Activated T-helper 1 cell treated with anti-CD3 and anti-CD28 coated beads, Interleukin-2, amount 50 U/mL, for 16 hours (primary cell): ENCODE measurements around the gene INPP4B.

Experiments used
- DNase-seq, 2 donors: peaks; one replicate each; pipeline ENCODE4 v3.0.0-alpha.2; 2020; ENCODE audit warnings: low read depth in 1 of 2, low spot score in 1 of 2

The INPP4B gene

DNA sequence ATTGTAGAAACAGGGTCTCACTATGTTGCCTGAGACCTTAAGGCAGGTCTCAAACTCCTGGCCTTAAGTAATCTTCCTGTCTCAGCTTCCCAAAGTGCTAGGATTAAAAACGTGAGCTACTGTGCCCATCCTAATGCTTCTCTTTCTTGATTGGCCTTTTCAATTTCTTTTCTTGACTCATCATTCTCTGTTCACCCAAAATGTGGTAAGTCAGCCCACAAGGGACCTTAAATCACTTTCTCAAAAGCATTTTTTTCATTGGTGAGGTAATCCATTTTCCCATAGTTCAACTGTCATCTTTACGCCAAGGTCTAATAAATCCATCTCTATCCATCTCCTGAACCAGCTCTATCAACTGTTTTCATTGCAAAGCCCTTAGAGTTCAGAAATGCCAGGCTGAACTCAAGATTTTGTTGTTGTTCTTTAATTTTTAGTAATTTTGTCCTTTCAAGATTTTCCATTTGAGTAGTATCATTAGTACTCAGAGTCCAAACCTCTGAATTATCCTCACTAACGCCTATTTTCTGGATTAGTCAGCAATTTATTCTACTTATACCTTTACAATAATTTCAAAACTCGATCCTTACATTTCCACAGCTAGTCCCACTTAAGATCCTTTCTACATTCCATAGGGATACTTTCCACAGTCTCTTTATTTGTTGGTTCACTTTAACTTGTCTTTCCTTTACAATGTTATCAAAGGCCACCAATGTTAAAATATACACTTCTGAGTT lies 681.2 kb downstream of the INPP4B start:
- DNase-seq = no peak

DNA sequence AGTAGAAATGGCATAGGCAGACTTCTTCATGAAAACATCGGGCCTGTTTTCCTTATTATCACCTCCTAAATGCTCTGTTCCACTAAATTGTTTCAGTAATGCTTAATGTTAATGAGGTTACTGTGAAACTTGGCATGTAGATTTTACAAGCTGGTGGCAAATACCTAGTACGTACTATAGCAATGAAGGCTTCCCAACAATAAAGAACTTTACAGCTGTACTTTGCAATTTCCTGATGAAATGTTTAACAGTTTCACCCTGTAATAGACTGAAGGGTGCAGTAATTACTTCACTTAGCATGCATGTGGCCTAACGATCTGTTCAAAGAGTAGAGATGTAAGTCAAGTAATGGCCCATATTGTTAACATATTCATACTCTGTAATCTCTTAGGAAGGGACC lies 685.0 kb downstream of the INPP4B start:
- no peak for DNase-seq

DNA sequence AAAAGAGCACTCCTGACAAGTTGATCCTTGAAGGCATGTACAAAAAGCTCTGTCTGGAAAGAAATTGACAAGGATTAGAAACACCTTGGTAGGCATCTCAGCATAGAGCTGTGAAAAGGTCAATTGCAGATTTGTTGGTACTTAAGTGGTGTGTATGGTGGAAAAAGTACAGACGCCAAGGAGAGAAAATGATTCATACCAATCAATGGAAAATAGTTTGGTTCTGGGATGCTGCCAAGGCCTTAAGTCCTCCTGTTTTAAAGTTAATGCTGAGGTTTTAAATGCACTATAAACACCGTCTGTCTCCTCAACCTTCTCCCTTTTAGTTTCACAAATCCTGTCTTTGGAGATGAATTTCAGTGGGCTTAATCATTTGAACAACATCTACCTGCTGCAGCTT lies 685.6 kb downstream of the INPP4B start:
- no peak for DNase-seq

DNA sequence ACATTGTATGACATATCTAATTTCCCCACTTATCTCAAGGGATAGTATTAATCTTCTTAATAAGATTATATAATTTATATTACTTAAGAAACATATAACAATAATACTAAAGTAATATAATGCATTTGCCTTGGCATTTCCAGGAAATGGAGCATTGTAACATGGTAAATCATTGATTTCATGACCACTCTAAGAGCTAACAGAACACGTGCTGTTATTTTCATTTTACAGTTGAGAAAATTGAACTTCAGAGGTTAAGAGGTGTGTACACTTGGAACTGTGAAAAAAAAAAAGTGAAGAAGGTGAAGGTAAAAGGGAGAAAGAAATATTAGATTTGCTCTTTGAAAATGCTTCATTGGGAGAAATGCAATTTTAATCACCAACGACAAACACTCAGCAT lies 687.1 kb downstream of the INPP4B start:
- no peak for DNase-seq

DNA sequence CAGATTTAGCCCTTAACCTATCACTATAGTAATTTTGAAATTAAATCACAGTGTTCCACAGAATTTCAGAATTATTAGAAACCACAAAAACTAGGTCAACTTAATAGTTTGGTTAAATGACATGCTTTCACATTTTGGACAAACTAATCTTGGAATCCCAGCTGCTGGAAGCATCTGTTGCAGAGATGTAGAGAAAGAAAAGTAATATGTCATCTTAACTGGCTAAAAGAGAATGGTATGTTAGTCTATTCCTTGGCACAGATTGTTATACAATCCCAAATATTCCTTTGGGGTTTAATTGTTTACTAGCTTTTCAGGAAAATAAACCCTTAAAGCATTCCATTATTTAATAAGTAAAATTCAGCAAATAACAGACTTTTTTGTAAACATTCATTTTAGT lies 689.8 kb downstream of the INPP4B start:
- DNase-seq = no peak

DNA sequence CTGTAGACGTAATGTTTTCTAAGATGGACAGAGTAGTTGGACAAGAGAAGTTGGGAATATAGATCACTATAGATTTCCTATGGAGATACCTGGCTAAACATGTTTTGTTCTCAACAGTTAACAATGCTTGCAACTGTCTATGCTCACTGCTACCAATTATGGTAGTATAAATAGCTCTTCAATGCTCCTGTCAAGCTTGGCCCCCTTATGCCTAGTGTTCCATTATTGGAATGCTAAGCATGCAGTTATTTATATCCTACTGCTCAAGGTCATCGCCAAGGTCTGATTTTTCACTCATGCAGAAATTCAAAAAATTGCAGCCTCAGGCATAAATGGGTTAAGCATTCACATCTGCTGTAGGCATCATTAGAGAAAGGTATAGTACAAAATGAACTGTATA lies 690.8 kb downstream of the INPP4B start:
- DNase-seq = no peak

DNA sequence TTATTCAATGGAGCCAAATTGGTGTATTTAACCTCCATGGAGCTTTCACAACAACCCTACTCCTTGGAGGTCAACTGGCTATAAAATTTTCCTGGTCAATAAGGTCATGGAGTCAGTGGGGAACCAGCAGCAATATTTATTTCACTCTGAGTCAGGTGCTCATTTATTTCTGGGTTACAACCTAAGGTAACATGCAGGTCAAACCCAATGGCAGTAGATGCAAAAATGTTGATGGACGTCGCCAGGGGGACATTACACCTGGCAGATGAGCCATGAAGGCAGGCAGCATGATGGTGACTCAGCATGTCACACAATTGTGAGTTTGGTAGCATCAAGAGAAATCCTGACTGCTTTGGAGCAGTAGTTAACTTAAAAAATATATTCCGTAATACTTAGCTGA lies 695.6 kb downstream of the INPP4B start:
- DNase-seq = no peak

DNA sequence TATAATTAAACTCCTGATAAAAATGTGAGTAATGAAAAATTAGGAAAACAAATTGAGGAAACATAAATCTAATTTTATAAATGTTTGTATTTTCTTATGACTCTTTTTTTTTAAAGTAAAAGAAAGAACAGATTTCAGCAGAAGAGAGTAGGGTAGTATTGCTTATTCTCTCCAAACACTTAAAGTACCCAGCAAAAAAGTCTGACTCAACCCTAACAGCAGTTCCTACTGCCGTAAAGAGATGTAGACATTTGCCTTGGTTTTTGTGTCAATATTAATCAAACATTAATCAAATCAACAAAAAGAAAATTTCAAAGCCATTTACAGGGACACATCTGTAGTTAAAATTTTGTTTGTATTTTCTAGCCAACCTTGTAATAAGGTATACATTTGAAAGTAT lies 701.3 kb downstream of the INPP4B start:
- no peak for DNase-seq

DNA sequence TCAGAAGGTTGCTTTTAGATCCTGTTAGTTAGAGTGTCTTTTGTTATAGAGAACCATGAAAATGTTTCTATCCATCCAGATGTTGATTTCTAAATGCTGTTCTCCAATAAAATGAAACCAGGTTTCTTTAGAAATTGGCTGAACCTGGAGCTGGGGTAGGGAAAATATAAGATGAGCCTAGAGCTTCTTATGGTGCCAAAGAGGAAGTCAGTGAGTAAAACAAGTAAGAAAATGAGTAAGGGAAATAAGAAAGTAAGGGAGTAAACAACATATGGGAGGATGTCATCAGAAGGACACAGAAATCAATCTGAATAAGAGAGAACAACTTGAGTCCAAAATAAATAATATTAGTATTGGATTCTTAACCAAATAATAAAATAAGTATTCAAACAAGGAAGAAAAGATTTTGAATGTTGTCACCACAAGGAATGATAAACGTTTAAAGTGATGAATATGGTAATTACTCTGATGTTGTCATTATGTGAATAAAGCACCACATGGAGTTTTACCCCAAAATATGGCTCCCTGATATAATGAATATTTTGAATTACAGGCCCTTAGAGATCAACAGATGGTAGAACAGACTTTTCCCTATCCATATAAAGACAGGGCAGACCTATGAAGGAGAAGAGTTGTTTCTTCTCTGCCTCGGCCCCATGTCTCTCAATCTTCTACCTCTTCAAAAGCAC lies 703.6 kb downstream of the INPP4B start:
- no peak for DNase-seq

DNA sequence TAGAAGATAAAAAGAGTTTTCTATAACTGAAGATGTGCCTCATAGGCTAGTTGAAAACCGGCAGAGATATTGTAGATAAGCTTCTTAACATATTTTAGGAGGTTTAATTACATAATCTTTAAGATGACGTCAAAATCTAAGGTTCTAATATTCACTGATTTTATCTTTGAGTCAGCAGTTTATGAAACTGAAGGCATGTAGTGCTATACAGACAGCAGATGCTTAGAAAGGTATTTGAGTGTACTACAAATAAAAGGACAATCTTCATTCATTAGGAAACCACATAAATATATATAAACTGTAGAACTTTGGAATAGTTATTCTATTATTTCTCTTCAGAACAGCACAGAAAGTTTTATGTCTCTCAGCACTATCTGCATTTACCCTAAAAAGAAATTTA lies 704.9 kb downstream of the INPP4B start:
- DNase-seq = no peak

DNA sequence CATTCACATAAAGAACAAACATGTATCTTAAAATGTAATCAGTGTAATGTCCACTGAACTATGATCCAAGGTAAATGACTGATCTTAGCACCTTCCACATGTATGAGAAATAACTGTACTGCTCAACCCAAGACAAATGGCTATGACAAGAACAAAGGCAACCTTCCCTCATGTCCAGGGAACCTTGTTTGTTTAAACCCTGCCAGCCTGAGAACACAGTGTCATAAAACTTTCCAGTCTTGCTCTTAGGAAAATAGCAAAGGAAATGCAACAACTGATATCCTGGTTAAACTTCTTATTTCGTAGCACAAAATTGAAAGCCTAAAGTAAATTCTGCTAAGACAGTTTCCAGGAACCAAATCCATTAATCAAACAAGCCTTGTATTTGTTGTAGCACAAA lies 715.4 kb downstream of the INPP4B start:
- DNase-seq = no peak

DNA sequence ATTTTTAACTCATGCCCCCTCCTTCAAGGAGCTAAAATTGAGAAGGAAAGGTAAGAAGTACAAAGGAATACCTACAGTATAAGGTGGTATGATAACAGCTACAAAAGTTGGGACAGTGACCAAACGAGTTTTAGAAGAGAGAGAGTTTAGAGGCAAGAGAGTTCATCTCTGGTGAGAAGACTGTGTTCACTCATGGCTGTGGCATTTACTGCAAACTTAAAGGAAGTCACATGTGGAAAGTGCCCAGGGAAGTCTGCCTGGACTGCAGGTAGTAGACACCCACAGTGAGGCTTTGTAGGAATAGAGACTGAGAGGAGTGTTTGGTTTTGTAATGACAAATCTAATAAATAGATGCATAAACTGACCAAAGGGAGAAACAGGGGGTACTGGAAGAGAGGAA lies 716.2 kb downstream of the INPP4B start:
- DNase-seq = no peak

DNA sequence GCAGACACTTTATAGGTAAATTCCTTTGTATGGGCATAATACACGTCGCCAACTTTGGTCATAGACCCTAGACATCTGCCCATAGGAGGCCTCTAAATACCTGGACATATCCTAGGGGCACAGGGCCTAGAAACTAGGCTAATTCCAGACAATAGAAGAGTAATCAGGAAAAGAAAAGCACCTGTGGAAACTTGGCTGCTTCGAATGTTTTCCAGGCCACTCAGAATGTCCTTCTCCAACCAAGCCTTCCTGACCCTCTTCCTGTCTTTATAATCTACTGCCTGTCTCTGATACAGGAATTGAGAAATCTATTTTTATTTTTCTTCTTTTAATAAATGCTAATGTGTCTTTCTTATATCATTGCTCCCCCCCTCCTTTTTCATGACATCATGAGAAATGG lies 716.6 kb downstream of the INPP4B start:
- DNase-seq = no peak

DNA sequence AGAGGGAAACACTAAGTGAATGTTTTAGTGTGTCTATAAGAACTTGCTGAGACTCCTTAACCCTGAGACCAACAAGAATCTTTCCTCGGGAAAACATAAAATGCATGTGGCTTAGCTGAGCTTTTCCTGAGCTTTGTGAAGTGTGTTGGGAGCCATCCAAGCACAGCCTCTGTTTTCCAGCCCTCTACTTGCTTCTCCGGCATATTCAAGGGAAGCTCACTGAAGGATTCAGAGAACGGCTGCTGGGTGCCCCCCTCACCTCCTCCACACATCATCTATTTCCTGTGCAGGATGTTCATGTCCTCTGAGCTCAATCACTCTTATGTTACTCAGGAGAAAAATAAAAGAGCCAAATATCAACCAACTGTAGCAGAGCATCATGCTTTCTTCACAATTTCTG lies 717.6 kb downstream of the INPP4B start:
- no peak for DNase-seq

DNA sequence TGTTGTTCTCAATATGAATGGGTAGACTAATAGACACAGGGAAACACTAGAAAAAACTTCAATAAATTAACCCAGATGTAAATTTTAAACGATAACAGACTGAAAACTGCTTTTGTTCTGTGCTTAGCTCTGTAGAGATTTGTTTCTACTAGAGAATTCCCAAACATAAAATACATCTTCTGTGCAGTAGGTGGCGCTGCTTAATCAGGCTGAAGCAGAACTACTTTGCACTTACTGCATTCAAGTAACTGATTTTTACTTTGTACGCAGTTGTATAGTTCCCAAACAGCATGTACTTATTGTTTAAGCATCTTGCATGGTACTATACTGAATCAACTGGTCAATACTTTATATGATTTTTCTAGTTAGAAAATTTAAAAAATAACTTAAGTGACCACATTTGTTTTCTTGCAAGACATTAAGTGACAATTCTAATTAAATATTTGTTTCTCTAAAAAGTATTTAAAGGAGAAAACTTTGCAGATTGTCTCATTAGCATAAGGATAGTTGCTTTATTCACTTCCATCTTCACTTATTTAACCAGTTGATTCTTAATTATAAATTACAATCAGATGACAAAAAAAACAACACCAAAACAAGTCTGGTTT lies 719.1 kb downstream of the INPP4B start:
- peak; percentile 24 to 30 for DNase-seq

DNA sequence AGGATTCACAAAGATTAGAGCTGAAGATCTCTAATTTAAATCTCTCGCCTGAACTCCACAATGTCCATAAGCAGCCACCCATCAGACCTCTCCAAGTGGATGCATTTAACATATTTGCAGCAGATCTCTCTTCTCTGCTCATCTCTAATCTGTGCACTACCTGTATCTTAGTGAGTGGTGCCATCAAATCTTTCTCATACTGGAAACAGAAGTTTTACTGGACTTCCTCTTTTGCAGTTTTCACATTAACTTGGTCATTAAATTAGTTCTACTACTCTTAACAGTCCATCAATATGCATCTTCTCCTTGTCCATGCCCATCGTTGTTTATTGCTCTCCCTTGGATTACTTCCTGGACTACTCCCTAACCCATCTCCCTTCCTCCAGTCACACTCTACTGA lies 721.2 kb downstream of the INPP4B start:
- no peak for DNase-seq

DNA sequence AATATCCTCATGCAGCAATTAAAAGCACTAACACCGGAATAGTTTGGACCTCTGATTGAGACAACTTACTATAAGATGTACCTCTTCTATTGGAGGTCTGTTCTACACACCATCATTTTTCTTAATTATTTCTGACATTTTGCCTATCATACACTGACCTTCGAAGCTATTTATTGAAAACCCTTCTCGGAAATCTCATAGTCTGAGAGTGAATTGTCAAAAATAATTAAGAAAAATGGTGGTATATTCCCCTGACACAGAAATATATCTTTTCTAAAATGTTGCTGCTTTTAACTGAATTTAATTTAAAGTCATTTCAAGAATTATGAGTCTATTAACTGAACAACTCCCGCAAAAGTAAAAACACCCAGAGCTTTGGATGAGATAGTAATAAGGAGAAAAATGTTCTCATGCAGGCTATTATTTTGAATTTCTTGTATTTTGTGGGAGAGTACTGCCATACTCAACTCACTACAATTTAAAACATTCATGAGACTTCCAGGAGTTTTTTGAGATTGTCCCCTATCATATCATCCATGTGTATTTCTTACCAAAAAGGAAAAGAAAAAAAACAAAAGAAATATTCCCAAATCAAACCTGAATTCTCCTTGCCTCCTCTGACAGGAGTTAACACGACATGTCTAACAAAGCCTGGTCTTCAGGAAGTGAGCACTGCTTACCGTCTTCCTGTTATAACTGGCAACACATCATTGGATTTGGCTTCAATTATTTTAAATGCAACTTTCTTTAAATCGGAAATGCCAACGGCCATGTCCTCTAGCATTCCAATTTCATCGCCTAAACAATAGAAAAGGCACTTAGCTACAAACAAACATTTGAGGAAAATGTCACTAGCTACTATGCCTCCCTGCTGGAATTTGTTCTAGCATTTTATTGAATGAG lies 724.4 kb downstream of the INPP4B start:
- no peak for DNase-seq

DNA sequence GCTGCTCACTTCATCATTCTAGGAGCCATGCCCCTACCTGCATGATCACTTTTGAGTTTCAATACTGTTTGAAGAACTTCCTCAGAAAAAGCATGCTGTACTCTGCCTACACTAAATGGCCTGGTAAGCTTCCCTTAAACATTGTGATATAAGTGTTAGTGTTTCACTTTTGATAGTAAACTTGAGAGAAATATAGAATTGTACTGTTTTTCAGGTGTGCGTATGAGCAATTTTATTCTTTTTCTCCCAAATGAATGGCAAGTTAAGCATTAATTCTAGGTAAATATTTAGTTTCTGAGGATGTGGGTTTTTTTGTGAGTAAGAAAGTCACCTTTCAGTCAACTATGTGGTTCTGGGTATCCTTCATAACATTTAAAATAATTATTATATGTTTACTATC lies 725.2 kb downstream of the INPP4B start:
- no peak for DNase-seq

DNA sequence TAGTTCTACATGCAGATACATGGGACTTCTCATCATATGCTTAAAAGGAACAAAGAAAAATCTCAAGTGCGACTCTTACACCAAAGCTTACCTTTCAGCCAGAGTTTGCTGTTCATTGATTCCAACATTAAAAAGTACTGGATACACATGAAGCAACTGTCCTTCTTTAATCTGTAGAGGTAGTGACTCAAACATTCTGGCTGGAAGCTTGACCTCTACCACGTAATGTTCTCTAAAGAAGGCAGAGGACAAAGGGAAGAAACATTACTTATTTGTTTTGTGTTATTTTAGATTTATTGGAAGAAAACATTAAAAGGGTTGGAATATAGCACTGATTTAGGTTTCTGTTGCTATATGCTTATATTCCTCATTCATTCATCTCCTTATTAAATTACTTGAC lies 733.6 kb downstream of the INPP4B start:
- no peak for DNase-seq

DNA sequence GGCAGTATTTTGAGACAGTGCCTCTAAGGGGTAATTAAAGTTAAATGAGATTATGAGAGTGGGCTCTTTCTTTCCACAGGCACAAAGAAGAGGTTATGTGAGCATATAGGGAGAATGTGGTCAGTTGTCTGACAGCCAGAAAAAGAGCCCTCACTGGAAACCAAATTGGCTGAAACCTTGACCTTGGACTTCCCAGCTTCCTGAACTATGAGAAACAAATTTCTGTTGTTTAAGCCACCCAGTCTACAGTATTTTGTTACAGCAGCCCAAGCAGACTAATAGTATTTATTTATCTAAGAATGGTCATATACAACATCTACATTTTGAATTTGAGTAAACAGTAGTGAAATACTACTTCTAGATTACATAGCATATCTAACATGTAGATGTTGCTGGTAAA lies 736.0 kb downstream of the INPP4B start:
- DNase-seq = no peak

DNA sequence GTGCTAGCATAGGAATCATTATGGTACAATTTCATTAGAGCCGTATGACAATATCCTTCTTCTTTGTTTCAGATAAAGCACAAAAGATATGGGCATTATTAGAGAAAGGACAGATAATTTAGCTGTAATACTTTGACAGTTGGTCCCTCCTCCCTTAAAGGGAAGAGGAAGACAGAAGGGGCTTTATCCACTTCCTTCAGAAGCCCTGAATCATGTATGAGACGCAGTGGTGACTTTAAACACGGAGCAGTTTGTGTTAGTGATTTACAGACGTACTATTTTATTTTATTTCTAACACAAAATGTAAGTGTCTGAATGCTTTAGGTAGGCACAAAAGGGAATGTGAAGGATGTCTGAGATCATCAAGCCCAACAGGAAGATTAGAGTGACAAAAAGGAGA lies 742.1 kb downstream of the INPP4B start:
- DNase-seq = no peak

DNA sequence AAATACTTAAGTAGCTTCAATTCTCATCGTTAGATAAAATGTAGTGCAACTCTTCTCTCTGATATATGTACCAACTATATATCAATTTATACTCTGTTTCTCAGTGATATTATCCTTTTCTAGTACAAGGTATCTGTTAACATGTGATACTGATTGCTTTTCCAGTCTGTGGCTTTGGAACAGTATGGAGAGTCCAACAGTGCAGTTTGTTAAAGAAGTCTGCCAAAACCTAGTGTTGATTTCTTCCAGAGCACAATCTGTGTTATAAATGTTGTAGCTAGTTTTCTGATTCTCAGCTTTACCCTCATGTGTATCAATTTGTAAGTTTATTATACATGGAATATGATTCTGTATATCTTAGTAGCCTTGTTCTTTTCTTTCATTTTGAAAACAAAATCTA lies 744.7 kb downstream of the INPP4B start:
- DNase-seq = no peak
